ENCODE results near the gene ZNF846.
"Not testable (repeated sequence)": the region's sequence is repeated elsewhere in the genome, so short reads cannot be mapped to it uniquely, and the experiment has no call there.

Gene ZNF846

GRCh38 chr19:9791552-9792205 lies 23.1 kb upstream of the ZNF846 start:
- peaks cover 4% of the 10 kb centered on the region for H3K4me1 ChIP-seq (ENCODE audit: control insufficient read depth, insufficient read depth, low read length)
- no peak overlapping the region for H3K9ac ChIP-seq (ENCODE audit: low read length)
- H3K27me3 ChIP-seq (ENCODE audit: control insufficient read depth, insufficient read depth, low read length) = no peaks in the 10 kb centered on the region
- H3K4me3 ChIP-seq (ENCODE audit: low read length) = peak overlapping the region; percentile 78
- no peaks in the 10 kb centered on the region for H3K36me3 ChIP-seq (ENCODE audit: control insufficient read depth, insufficient read depth, low read length)
- peak overlapping the region; percentile 97 for H3K27ac ChIP-seq (ENCODE audit: low read depth, low read length)

- H3K36me3 ChIP-seq (ENCODE audit: control insufficient read depth, insufficient read depth, low read length); H3K4me3 ChIP-seq (ENCODE audit: low read length); H3K9ac ChIP-seq (ENCODE audit: low read length); H3K27me3 ChIP-seq (ENCODE audit: control insufficient read depth, insufficient read depth, low read length); H3K4me1 ChIP-seq (ENCODE audit: control insufficient read depth, insufficient read depth, low read length): not testable (repeated sequence)
- H3K27ac ChIP-seq (ENCODE audit: low read depth, low read length) = peak overlapping the region; percentile 81
These were observed 22.5 kb upstream of the ZNF846 start for GRCh38 chr19:9791073-9791367.

- peak overlapping the region; percentile 24 for H3K27ac ChIP-seq (ENCODE audit: low read depth, low read length)
- not testable (repeated sequence) for H3K36me3 ChIP-seq (ENCODE audit: control insufficient read depth, insufficient read depth, low read length); H3K4me1 ChIP-seq (ENCODE audit: control insufficient read depth, insufficient read depth, low read length); H3K27me3 ChIP-seq (ENCODE audit: control insufficient read depth, insufficient read depth, low read length); H3K4me3 ChIP-seq (ENCODE audit: low read length); H3K9ac ChIP-seq (ENCODE audit: low read length)
These were observed 21.0 kb upstream of the ZNF846 start for GRCh38 chr19:9789579-9789978.

- H3K9ac ChIP-seq (ENCODE audit: low read length) = no peak overlapping the region
- peak overlapping the region; percentile 24 for H3K27ac ChIP-seq (ENCODE audit: low read depth, low read length)
These were observed 20.5 kb upstream of the ZNF846 start for GRCh38 chr19:9789066-9789465.

GRCh38 chr19:9788604-9789003 lies 20.1 kb upstream of the ZNF846 start:
- H3K9ac ChIP-seq (ENCODE audit: low read length); H3K4me1 ChIP-seq (ENCODE audit: control insufficient read depth, insufficient read depth, low read length); H3K27me3 ChIP-seq (ENCODE audit: control insufficient read depth, insufficient read depth, low read length); H3K4me3 ChIP-seq (ENCODE audit: low read length); H3K27ac ChIP-seq (ENCODE audit: low read depth, low read length); H3K36me3 ChIP-seq (ENCODE audit: control insufficient read depth, insufficient read depth, low read length): not testable (repeated sequence)

More at GRCh38 chr19:9789066-9789465, 20.5 kb upstream of the ZNF846 start:
- no peak overlapping the region for H3K4me3 ChIP-seq (ENCODE audit: low read length)
- H3K27me3 ChIP-seq (ENCODE audit: control insufficient read depth, insufficient read depth, low read length) = no peaks in the 10 kb centered on the region
- no peaks in the 10 kb centered on the region for H3K36me3 ChIP-seq (ENCODE audit: control insufficient read depth, insufficient read depth, low read length)
- peaks cover 2% of the 10 kb centered on the region for H3K4me1 ChIP-seq (ENCODE audit: control insufficient read depth, insufficient read depth, low read length)

- no peak overlapping the region for H3K27ac ChIP-seq (ENCODE audit: low read depth, low read length)
- H3K4me1 ChIP-seq (ENCODE audit: control insufficient read depth, insufficient read depth, low read length) = peaks cover 2% of the 10 kb centered on the region
- peak overlapping the region; percentile 75 for H3K4me3 ChIP-seq (ENCODE audit: low read length)
- H3K27me3 ChIP-seq (ENCODE audit: control insufficient read depth, insufficient read depth, low read length) = no peaks in the 10 kb centered on the region
- no peaks in the 10 kb centered on the region for H3K36me3 ChIP-seq (ENCODE audit: control insufficient read depth, insufficient read depth, low read length)
- H3K9ac ChIP-seq (ENCODE audit: low read length) = no peak overlapping the region
These were observed 18.3 kb upstream of the ZNF846 start for GRCh38 chr19:9786819-9787218.

- H3K9ac ChIP-seq (ENCODE audit: low read length) = no peak overlapping the region
These were observed 17.8 kb upstream of the ZNF846 start for GRCh38 chr19:9786342-9786741.

GRCh38 chr19:9785367-9786331 lies 17.1 kb upstream of the ZNF846 start:
- Histone ChIP-seq H3K27me3 (ENCODE audit: control insufficient read depth, insufficient read depth, low read length) (no peaks in the 10 kb centered on the region), H3K36me3 (ENCODE audit: control insufficient read depth, insufficient read depth, low read length) (no peaks in the 10 kb centered on the region), H3K4me3 (ENCODE audit: low read length) (peak overlapping the region; percentile 75), H3K9ac (ENCODE audit: low read length) (peak overlapping the region; percentile 61), H3K27ac (ENCODE audit: low read depth, low read length) (peak overlapping the region; percentile 96), H3K4me1 (ENCODE audit: control insufficient read depth, insufficient read depth, low read length) (peaks cover 2% of the 10 kb centered on the region)

More at GRCh38 chr19:9786342-9786741, 17.8 kb upstream of the ZNF846 start:
- H3K27ac ChIP-seq (ENCODE audit: low read depth, low read length) = peak overlapping the region; percentile 96
- peaks cover 2% of the 10 kb centered on the region for H3K4me1 ChIP-seq (ENCODE audit: control insufficient read depth, insufficient read depth, low read length)
- H3K27me3 ChIP-seq (ENCODE audit: control insufficient read depth, insufficient read depth, low read length) = no peaks in the 10 kb centered on the region
- peak overlapping the region; percentile 75 for H3K4me3 ChIP-seq (ENCODE audit: low read length)
- H3K36me3 ChIP-seq (ENCODE audit: control insufficient read depth, insufficient read depth, low read length) = no peaks in the 10 kb centered on the region

- peak overlapping the region; percentile 54 for H3K4me3 ChIP-seq (ENCODE audit: low read length)
- not testable (repeated sequence) for H3K9ac ChIP-seq (ENCODE audit: low read length); H3K27ac ChIP-seq (ENCODE audit: low read depth, low read length); H3K4me1 ChIP-seq (ENCODE audit: control insufficient read depth, insufficient read depth, low read length); H3K27me3 ChIP-seq (ENCODE audit: control insufficient read depth, insufficient read depth, low read length); H3K36me3 ChIP-seq (ENCODE audit: control insufficient read depth, insufficient read depth, low read length)
These were observed 15.6 kb upstream of the ZNF846 start for GRCh38 chr19:9784163-9784496.

GRCh38 chr19:9782338-9782737 lies 13.8 kb upstream of the ZNF846 start:
- H3K4me3 ChIP-seq (ENCODE audit: low read length) = no peak overlapping the region

GRCh38 chr19:9757544-9758501 lies 10.7 kb downstream of the ZNF846 start:
- H3K27ac ChIP-seq (ENCODE audit: low read depth, low read length) = no peak overlapping the region
- H3K4me1 ChIP-seq (ENCODE audit: control insufficient read depth, insufficient read depth, low read length) = no peaks in the 10 kb centered on the region
- no peak overlapping the region for H3K9ac ChIP-seq (ENCODE audit: low read length)
- no peak overlapping the region for H3K4me3 ChIP-seq (ENCODE audit: low read length)
- H3K27me3 ChIP-seq (ENCODE audit: control insufficient read depth, insufficient read depth, low read length) = no peaks in the 10 kb centered on the region
- peaks cover 30% of the 10 kb centered on the region for H3K36me3 ChIP-seq (ENCODE audit: control insufficient read depth, insufficient read depth, low read length)

More at GRCh38 chr19:9782338-9782737, 13.8 kb upstream of the ZNF846 start:
- Histone ChIP-seq H3K9ac (ENCODE audit: low read length) (no peak overlapping the region), H3K4me1 (ENCODE audit: control insufficient read depth, insufficient read depth, low read length) (no peaks in the 10 kb centered on the region), H3K36me3 (ENCODE audit: control insufficient read depth, insufficient read depth, low read length) (no peaks in the 10 kb centered on the region), H3K27me3 (ENCODE audit: control insufficient read depth, insufficient read depth, low read length) (no peaks in the 10 kb centered on the region), H3K27ac (ENCODE audit: low read depth, low read length) (no peak overlapping the region)
